HG03175 (cell line): ENCODE data around the gene ADGRE1.

Experiments used
- ATAC-seq: cut with Tn5 transposase; IDR thresholded peaks from one replicate; pipeline ENCODE4 v1.9.1; 2021; ENCODE audit warnings: mild to moderate bottlenecking, moderate library complexity; ENCODE audit not compliant: unreplicated experiment

Gene ADGRE1

GRCh38 chr19:6947745-6948144 lies 60.4 kb downstream of the ADGRE1 start:
- no peak for ATAC-seq

GRCh38 chr19:6948884-6949283 lies 61.5 kb downstream of the ADGRE1 start:
- no peak for ATAC-seq

DNA sequence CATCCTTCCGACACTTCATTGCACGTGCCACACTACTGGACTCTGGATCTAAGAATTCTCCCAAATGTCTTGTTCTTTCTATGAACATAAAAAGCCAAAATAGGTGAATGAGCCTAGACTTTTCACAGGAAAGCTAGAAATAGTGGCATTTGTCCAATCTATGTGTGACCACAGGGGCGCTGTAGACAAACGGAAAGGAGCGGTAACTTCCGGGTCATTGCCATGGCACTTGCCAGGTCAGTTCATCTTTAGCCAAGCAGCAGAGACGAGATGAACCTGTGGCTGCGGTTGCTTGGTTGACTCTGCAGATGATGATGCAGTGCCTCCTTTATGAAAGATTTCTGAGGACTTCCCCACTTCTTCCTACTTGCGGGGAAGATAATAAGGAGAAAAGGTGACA lies 65.6 kb downstream of the ADGRE1 start:
- ATAC-seq: no peak

DNA sequence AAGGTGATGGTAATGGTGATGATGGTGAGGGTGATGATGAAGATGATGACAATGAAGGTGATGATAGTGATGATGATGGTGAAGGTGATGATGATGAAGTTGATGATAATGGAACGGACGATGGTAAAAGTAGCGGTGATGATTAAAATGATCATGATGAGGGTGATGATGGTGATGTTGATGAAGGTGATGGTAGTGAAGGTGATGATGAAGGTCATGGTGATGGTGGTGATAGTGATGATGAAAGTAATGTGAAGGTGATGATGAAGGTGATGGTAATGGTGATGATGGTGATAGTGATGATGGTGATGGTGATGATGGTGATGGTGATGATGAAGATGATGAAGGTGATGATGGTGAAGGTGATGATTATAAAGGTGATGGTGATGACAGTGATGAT lies 67.7 kb downstream of the ADGRE1 start:
- no peak for ATAC-seq

DNA sequence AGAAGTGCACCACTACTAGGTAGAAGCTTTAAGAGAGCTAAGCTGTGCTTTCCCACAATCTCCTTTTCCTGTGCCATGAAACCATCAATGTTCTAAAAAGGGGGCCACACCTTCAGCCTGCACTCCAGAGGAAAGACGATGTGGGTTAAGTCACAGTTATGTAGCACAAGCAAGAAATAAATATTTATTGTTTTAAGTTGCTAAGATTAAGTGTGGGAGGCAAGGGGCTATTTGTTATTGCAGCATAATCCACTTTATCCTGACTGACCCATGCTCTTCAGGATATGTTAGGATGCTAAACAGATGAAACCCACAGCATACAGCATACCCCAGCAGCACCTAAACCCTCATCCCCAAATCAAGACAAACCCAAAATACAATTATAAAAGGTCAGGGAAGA lies 69.2 kb downstream of the ADGRE1 start:
- ATAC-seq: no peak

GRCh38 chr19:6958791-6959190 lies 71.4 kb downstream of the ADGRE1 start:
- ATAC-seq: no peak

- ATAC-seq: no peak
Observed at GRCh38 chr19:6963244-6963852, 76.0 kb downstream of the ADGRE1 start.

GRCh38 chr19:6963937-6964336 lies 76.6 kb downstream of the ADGRE1 start:
- ATAC-seq: no peak

DNA sequence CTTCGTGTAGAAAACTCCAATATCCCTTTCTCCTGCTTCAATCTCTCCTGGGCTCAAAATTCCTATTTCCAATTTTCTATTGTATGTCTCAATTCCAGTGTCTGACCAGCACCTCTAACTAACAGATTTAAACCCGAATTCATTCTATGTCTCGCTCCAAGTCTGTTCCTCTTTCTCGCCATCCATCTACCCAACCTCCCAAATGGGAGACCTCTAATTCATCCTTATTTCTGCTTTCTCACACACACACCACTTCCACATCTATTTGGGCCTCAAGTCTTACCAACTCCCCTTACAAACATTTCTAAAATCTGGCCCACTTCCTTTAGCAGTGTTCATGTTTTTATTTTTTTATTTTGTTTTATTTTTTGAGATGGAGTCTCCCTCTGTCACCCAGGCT lies 80.6 kb downstream of the ADGRE1 start:
- no peak for ATAC-seq

DNA sequence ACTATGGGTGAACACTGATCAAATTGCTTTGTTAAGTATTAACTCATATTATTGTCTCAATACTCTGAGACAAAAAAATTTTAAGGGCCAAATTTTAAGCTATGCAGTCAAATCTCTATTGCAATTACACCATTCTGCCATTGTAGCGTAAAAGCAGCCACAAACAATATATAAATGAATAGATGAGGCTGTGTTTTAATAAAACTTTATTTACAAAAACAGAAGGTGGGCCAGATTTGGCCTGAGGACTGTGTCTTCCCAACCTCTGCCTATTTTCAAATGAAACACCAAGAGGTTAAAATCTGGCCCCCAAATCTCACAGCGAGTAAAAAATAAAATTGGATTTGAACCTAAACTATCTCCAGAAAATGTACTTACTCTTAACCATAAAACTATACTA lies 82.1 kb downstream of the ADGRE1 start:
- ATAC-seq: no peak

DNA sequence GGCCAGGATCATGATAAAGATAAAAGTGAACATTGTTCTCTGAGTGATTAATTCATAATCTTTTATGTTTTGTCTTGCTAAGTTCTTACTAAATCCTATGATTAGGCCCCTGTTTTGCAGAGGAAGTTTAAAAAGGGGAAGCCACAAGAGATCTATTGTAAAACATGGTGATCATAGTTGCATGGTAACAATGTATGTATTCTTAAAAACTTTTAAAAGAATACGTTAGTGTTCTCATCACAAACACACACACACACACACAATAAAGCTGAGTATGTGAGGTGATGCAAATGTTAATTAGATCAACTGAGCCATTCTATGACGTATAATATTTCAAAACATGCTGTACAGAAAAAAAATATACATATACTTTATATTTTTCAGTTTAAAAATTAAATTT lies 82.6 kb downstream of the ADGRE1 start:
- ATAC-seq: no peak

GRCh38 chr19:6970443-6970842 lies 83.1 kb downstream of the ADGRE1 start:
- ATAC-seq: no peak

DNA sequence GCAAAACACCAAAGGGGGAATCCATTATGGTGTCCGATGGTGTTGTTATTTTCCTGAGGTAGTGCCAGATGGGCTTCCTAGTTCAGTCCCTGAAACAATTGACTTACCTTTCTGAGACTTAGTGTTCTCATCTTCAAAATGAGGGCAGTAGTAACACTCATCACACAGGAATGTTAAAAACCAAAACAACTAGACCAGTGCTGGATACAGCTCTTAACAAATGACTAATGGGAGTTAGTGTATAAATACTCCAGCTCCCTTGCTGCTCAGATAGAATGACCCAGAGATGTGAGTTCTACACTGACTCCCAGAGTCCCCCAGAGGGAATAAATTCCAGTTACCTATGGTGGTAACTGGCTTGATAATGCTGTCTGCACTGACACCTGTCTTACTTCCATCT lies 84.0 kb downstream of the ADGRE1 start:
- ATAC-seq: no peak

DNA sequence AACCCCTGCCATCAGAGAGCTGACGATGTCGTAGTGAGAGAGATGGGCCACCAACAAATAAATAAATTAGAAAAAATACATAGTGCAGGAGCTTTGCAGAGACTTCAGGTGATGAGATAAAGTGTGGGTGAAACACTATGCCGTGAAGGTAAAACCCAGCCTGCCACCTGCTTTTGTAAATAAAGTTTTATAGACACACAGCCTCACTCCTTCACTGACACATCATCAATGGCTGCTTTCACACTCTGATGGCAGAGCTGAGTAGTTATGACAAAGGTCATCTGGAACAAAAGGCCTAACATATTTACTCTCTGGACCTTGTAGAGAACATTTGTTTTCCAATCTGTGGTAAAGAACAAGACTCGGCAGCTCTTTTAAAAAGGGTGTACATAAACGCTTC lies 88.8 kb downstream of the ADGRE1 start:
- ATAC-seq: no peak

GRCh38 chr19:6979399-6979798 lies 92.0 kb downstream of the ADGRE1 start:
- no peak for ATAC-seq

DNA sequence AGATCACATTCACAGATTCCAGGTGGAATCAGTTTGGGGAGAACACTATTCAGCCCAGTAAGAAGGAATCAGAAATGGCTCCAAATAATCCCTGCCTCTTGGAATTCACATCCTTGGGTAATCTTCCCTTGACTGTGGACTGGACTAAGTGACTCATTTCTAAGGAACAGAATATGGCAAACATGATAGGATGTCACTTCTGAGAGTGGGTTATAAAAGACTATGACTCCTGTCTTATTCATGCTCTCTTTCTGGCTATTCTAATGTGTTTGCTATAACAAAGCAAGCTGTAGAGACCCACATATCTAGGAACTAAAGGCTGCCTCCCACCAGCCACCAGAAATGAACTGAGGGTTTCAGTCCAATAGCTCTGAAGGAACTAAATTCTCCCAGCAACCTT lies 96.1 kb downstream of the ADGRE1 start:
- no peak for ATAC-seq

GRCh38 chr19:6987850-6988249 lies 100.5 kb downstream of the ADGRE1 start:
- no peak for ATAC-seq

- ATAC-seq: no peak
Observed at GRCh38 chr19:6988257-6988656, 100.9 kb downstream of the ADGRE1 start.
